Nephron progenitor cell (in vitro differentiated cells): ENCODE measurements around the gene ATP6V0C.

Experiments
- DNase-seq: peaks from one replicate; pipeline ENCODE4 v3.0.0; 2021
- H3K27ac Mint-ChIP-seq: 2 replicates; pipeline ENCODE4 v1.8.0; 2021; ENCODE audit warnings: mild to moderate bottlenecking, moderate library complexity, mixed read lengths
- H3K27me3 Mint-ChIP-seq: 2 replicates; pipeline ENCODE4 v1.8.0; 2021; ENCODE audit warnings: mild to moderate bottlenecking, low read depth, mixed read lengths; ENCODE audit not compliant: poor library complexity
- H3K36me3 Mint-ChIP-seq: 2 replicates; pipeline ENCODE4 v1.8.0; 2021; ENCODE audit warnings: low read depth, mixed read lengths
- H3K4me1 Mint-ChIP-seq: 2 replicates; pipeline ENCODE4 v1.8.0; 2021; ENCODE audit warnings: mixed read lengths
- H3K4me3 Mint-ChIP-seq: 2 replicates; pipeline ENCODE4 v1.8.0; 2021; ENCODE audit warnings: mild to moderate bottlenecking, moderate library complexity, mixed read lengths
- H3K9me3 Mint-ChIP-seq: 2 replicates; pipeline ENCODE4 v1.8.0; 2021; ENCODE audit warnings: mild to moderate bottlenecking, moderate library complexity, mixed read lengths
- TF ChIP-seq, protein P1 (sequence below): fragments of 200-600 bp; sonication (generic); IDR thresholded peaks from 2 replicates; pipeline ENCODE4 v1.5.0; 2021; ENCODE audit warnings: antibody characterized with exemption

Gene ATP6V0C

DNA sequence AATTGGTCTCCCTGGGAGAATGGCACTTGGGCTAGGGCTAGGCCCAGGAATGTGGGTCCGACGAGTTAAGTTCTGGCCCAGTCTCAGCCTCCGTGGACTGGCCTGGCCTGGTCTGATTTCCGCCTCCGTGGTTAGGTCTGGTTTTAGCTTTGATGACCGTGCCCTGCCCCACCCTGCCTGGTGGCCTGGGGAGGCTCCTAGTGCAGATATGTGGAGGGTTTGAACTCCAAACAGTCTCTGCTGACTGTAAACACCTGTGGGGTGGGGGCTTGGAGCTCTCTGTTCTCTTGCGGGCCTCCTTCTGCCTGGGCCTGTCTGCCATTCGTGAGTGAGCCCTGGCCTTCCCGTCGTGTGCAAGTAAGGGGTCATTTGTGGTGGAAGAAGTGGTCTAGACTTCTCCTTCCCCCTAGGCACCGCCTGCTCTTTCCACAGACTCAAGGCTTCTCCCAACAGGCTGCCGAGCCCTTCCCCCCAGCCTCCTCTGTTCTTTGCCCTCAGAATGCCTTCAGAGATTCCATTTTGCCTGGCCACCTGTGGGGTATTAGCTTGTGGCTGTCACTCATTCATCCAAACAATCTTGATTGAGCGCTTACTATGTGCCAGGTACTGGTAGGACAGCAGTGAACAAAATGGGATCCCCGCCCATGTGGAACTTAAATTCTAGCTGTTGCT, 1.6 kb downstream of the ATP6V0C start:
- H3K4me3 Mint-ChIP-seq = peak overlapping the region; percentile 85
- peaks cover 71% of the 10 kb centered on the region for H3K4me1 Mint-ChIP-seq
- peak overlapping the region; percentile 96 for H3K27ac Mint-ChIP-seq
- TF ChIP-seq, protein P1, sequence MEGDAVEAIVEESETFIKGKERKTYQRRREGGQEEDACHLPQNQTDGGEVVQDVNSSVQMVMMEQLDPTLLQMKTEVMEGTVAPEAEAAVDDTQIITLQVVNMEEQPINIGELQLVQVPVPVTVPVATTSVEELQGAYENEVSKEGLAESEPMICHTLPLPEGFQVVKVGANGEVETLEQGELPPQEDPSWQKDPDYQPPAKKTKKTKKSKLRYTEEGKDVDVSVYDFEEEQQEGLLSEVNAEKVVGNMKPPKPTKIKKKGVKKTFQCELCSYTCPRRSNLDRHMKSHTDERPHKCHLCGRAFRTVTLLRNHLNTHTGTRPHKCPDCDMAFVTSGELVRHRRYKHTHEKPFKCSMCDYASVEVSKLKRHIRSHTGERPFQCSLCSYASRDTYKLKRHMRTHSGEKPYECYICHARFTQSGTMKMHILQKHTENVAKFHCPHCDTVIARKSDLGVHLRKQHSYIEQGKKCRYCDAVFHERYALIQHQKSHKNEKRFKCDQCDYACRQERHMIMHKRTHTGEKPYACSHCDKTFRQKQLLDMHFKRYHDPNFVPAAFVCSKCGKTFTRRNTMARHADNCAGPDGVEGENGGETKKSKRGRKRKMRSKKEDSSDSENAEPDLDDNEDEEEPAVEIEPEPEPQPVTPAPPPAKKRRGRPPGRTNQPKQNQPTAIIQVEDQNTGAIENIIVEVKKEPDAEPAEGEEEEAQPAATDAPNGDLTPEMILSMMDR = no peak
- DNase-seq = no peak
- H3K9me3 Mint-ChIP-seq = no peaks in the 10 kb centered on the region
- H3K36me3 Mint-ChIP-seq = peaks cover 11% of the 10 kb centered on the region
- H3K27me3 Mint-ChIP-seq = peaks cover 6% of the 10 kb centered on the region

DNA sequence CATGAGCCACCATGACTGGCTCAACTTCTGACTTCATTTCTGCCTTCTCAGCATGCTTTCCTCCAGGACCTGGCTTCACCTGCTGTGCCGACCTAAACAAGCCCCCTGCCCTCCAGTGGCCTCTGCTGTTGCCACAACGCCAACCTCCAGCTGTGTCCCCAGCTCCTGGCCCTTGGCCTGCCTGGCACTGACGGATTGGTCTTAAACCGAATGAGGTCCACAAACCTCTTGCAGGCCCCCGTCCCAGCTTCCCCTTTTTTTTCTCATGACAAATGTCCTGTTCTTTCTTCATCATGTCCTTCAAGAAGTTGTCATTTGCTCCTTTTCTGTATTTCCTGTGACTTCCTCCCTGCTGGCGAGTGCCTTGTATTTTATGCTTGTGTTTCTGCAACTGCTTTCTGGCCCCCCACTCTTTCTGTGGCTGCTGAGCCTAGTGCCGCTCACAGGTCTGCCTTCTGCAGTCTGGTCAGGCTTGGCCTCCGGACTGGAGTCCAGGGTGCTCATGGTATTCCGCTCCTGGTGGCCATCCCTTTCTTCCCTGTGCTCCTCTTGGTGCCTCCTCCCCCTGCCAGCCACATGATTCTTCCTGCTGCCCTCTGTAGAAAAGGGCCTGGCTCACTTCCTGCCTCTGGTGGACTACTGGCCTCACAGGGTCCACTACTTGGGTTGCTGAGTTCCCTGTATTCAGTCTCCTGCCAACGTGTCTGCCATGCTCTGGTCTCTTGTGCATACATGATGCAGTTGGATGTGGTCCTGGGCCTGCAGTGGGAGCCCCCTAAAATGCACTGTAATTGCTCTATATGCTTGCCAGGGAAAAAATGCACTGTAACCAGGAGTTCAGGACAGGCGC, 2.9 kb downstream of the ATP6V0C start:
- TF ChIP-seq, protein P1 = no peak
- no peak for DNase-seq

DNA sequence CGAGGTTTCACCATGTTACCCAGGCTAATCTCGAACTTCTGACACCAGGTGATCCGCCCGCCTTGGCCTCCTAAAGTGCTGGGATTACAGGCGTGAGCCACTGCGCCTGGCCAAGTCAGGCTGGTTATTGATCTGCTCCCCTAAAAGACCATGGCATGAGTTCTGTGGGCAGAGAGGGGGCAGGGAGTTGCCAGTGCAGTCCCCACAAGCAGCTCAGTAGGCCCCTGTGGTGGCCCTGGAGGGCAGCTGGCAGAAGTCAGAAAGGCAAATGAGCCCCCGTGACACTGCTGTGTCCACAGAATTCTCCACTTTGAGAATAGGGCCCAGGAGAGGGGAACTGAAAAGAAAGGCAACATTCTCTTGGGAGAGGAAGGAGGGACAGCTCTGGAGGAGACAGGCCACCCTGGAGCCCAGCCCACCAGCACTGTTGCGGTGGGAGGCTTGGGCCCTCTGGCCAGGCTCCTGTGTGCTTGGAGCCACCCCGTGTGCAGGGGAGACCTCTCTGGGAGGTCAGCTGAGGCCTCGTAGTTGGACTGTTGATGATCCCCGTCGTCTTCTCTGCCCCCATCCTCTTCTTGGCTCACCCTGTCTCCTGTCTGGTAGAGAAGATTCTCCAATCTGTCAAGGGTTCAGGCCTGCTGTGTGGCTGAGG, 4.3 kb downstream of the ATP6V0C start:
- Mint-ChIP-seq H3K4me3 (no peak overlapping the region), H3K4me1 (peaks cover 50% of the 10 kb centered on the region), H3K27me3 (peaks cover 3% of the 10 kb centered on the region), H3K9me3 (no peaks in the 10 kb centered on the region), H3K36me3 (peaks cover 11% of the 10 kb centered on the region), H3K27ac (no peak overlapping the region)
- TF ChIP-seq, protein P1 = no peak
- no peak for DNase-seq

More for the DNA sequence above, 2.9 kb downstream of the ATP6V0C start:
- H3K27me3 Mint-ChIP-seq = peaks cover 3% of the 10 kb centered on the region
- H3K36me3 Mint-ChIP-seq = peaks cover 11% of the 10 kb centered on the region
- H3K4me1 Mint-ChIP-seq = peaks cover 64% of the 10 kb centered on the region
- peak overlapping the region; percentile 92 for H3K27ac Mint-ChIP-seq
- peak overlapping the region; percentile 85 for H3K4me3 Mint-ChIP-seq
- H3K9me3 Mint-ChIP-seq = no peaks in the 10 kb centered on the region

DNA sequence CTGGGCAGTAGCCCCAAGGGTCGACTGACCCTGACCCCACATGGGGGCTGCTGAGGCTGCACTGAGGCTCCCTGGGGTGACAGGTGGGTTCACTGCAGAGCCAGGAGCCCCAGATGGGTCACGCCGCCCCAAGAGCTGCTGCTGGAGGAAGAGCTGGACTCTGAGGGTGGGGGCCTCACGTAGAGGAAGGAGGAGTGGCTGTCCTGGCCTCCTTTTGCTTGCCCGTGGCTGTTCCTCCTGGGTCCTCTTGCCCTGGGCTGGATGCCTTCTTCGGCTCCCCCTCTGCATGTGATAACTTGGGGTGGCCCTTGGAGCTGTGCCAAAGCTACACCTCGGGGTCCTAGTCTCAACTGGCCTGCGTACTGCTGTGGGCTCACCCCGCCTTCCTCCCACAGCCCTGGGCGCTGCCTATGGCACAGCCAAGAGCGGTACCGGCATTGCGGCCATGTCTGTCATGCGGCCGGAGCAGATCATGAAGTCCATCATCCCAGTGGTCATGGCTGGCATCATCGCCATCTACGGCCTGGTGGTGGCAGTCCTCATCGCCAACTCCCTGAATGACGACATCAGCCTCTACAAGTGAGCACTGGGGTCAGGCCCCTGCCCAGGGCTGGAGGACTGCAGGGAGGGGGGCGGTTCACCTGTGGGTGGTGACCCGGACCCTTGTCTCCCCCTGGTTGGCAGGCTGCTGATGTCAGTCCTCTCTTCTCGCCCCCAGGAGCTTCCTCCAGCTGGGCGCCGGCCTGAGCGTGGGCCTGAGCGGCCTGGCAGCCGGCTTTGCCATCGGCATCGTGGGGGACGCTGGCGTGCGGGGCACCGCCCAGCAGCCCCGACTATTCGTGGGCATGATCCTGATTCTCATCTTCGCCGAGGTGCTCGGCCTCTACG, 5.3 kb downstream of the ATP6V0C start:
- TF ChIP-seq, protein P1 = no peak
- Mint-ChIP-seq H3K27me3 (peaks cover 3% of the 10 kb centered on the region), H3K27ac (peak overlapping the region; percentile 99), H3K4me1 (peaks cover 48% of the 10 kb centered on the region), H3K4me3 (peak overlapping the region; percentile 85), H3K36me3 (peaks cover 16% of the 10 kb centered on the region), H3K9me3 (no peaks in the 10 kb centered on the region)
- DNase-seq = no peak

DNA sequence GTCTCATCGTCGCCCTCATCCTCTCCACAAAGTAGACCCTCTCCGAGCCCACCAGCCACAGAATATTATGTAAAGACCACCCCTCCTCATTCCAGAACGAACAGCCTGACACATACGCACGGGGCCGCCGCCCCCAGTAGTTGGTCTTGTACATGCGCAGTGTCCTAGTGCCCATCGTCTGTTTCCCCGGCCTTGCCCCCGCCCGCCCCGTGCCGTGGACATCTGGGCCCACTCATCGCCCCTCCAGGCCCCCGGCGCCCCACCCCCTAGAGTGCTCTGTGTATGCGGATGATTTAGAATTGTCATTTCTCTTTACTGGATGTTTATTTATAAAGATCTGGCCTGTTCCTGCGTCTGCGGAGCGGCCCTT, 5.9 kb downstream of the ATP6V0C start:
- Mint-ChIP-seq H3K4me3 (peak overlapping the region; percentile 85), H3K4me1 (peaks cover 45% of the 10 kb centered on the region), H3K27ac (peak overlapping the region; percentile 99), H3K27me3 (peaks cover 6% of the 10 kb centered on the region), H3K36me3 (peaks cover 22% of the 10 kb centered on the region), H3K9me3 (no peaks in the 10 kb centered on the region)
- TF ChIP-seq, protein P1 = no peak
- DNase-seq = no peak
